ENCODE data around the gene ARRDC5. TPM values are rescaled to one million over a fixed set of nuclear protein-coding genes. Genes with fewer than 3 reads are reported as not detected.
A peak's percentile ranks its signal among the peaks of the same experiment; 100 is the strongest.
"Not testable (repeated sequence)": the region's sequence is repeated elsewhere in the genome, so short reads cannot be mapped to it uniquely, and the experiment has no call there.

Gene ARRDC5
- total RNA-seq, 2 experiments from 2014 or later, result 0.85 to 1.0 TPM

- H3K9me3 Mint-ChIP-seq, result no peaks in the 10 kb centered on the region
- no peaks in the 10 kb centered on the region for H3K27me3 Mint-ChIP-seq
- ChIA-PET CTCF (interaction anchor here (0.8 kb wide), 1 partner anchor 118 kb away, joined by 3 read pairs; the partner anchor contains the start of gene FEM1A), POLR2A (interaction anchor here (0.7 to 1.7 kb wide), 3 partner anchors 40 to 60 kb away, joined by 3 to 4 read pairs (median 3); partner anchors contain the start of gene KDM4B)
- peaks cover 31% of the 10 kb centered on the region for H3K36me3 Mint-ChIP-seq (ENCODE audit: low read depth)
- peaks cover 33% of the 10 kb centered on the region for H3K4me1 Mint-ChIP-seq
- H3K4me3 Mint-ChIP-seq, result peak overlapping the region; percentile 44
- no peak overlapping the region for H3K27ac Mint-ChIP-seq
- DNase-seq, result no peak
Measured at GRCh38 chr19:4908781-4909155, 6.1 kb upstream of the ARRDC5 start.

GRCh38 chr19:4908360-4908759, 5.7 kb upstream of the ARRDC5 start:
- POLR2A ChIA-PET, result interaction anchor here (1.0 kb wide), 1 partner anchor 58 kb away, joined by 3 read pairs; no protein-coding TSS in a partner anchor
- Mint-ChIP-seq H3K4me3 (peak overlapping the region; percentile 44), H3K36me3 (ENCODE audit: low read depth) (peaks cover 27% of the 10 kb centered on the region), H3K27ac (no peak overlapping the region), H3K27me3 (no peaks in the 10 kb centered on the region), H3K9me3 (no peaks in the 10 kb centered on the region), H3K4me1 (peaks cover 28% of the 10 kb centered on the region)
- DNase-seq, result no peak
- CTCF ChIA-PET, result interaction anchor here (0.8 kb wide), 1 partner anchor 117 kb away, joined by 3 read pairs; the partner anchor contains the start of gene FEM1A

- no peak for DNase-seq
- Mint-ChIP-seq H3K36me3 (ENCODE audit: low read depth) (peaks cover 14% of the 10 kb centered on the region), H3K27ac (no peak overlapping the region), H3K27me3 (no peaks in the 10 kb centered on the region), H3K4me3 (no peak overlapping the region), H3K4me1 (peaks cover 14% of the 10 kb centered on the region), H3K9me3 (no peaks in the 10 kb centered on the region)
- ChIA-PET POLR2A (no interaction called here), CTCF (interaction anchor here (0.8 kb wide), 1 partner anchor 32 kb away, joined by 4 read pairs; no protein-coding TSS in a partner anchor)
Measured at GRCh38 chr19:4906963-4907362, 4.3 kb upstream of the ARRDC5 start.

- Mint-ChIP-seq H3K36me3 (ENCODE audit: low read depth) (no peaks in the 10 kb centered on the region), H3K27me3 (no peaks in the 10 kb centered on the region), H3K4me1 (no peaks in the 10 kb centered on the region), H3K9me3 (no peaks in the 10 kb centered on the region), H3K4me3 (no peak overlapping the region), H3K27ac (no peak overlapping the region)
- ChIA-PET POLR2A (interaction anchor here (1.1 kb wide), 1 partner anchor 11 kb away, joined by 4 read pairs; no protein-coding TSS in a partner anchor), CTCF (interaction anchor here (0.6 kb wide), 1 partner anchor 1823 kb away, joined by 3 read pairs; no protein-coding TSS in a partner anchor)
- DNase-seq, result no peak
Measured at GRCh38 chr19:4904481-4904880, 1.8 kb upstream of the ARRDC5 start.

- H3K36me3 Mint-ChIP-seq (ENCODE audit: low read depth); H3K4me3 Mint-ChIP-seq; POLR2A ChIA-PET; H3K27me3 Mint-ChIP-seq; H3K4me1 Mint-ChIP-seq; DNase-seq; H3K9me3 Mint-ChIP-seq; H3K27ac Mint-ChIP-seq: not testable (repeated sequence)
- CTCF ChIA-PET, result interaction anchor here (0.7 kb wide), 1 partner anchor 17 kb away, joined by 3 read pairs; no protein-coding TSS in a partner anchor
Measured at GRCh38 chr19:4900879-4901278, 1.8 kb downstream of the ARRDC5 start.

GRCh38 chr19:4897146-4897545, 5.5 kb downstream of the ARRDC5 start:
- POLR2A ChIA-PET, result no interaction called here
- H3K27ac Mint-ChIP-seq, result no peak overlapping the region
- H3K27me3 Mint-ChIP-seq, result no peaks in the 10 kb centered on the region
- H3K4me1 Mint-ChIP-seq, result no peaks in the 10 kb centered on the region
- no peak overlapping the region for H3K4me3 Mint-ChIP-seq
- no peaks in the 10 kb centered on the region for H3K36me3 Mint-ChIP-seq (ENCODE audit: low read depth)
- H3K9me3 Mint-ChIP-seq, result no peaks in the 10 kb centered on the region
- CTCF ChIA-PET, result no interaction called here
- no peak for DNase-seq

GRCh38 chr19:4896372-4896771, 6.3 kb downstream of the ARRDC5 start:
- Mint-ChIP-seq H3K27me3 (no peaks in the 10 kb centered on the region), H3K4me3 (no peak overlapping the region), H3K27ac (no peak overlapping the region), H3K36me3 (ENCODE audit: low read depth) (no peaks in the 10 kb centered on the region), H3K9me3 (no peaks in the 10 kb centered on the region), H3K4me1 (no peaks in the 10 kb centered on the region)
- POLR2A ChIA-PET, result no interaction called here
- CTCF ChIA-PET, result no interaction called here
- DNase-seq, result no peak

GRCh38 chr19:4892962-4893361, 9.7 kb downstream of the ARRDC5 start:
- CTCF ChIA-PET; H3K36me3 Mint-ChIP-seq (ENCODE audit: low read depth); DNase-seq; H3K27me3 Mint-ChIP-seq; POLR2A ChIA-PET; H3K4me1 Mint-ChIP-seq; H3K9me3 Mint-ChIP-seq; H3K27ac Mint-ChIP-seq; H3K4me3 Mint-ChIP-seq: not testable (repeated sequence)

GRCh38 chr19:4891066-4891465, 11.6 kb downstream of the ARRDC5 start:
- no peak for DNase-seq
- no peaks in the 10 kb centered on the region for H3K4me1 Mint-ChIP-seq
- no peak overlapping the region for H3K4me3 Mint-ChIP-seq
- CTCF ChIA-PET, result no interaction called here
- H3K27ac Mint-ChIP-seq, result no peak overlapping the region
- no peaks in the 10 kb centered on the region for H3K36me3 Mint-ChIP-seq (ENCODE audit: low read depth)
- POLR2A ChIA-PET, result no interaction called here
- no peaks in the 10 kb centered on the region for H3K9me3 Mint-ChIP-seq
- no peaks in the 10 kb centered on the region for H3K27me3 Mint-ChIP-seq

GRCh38 chr19:4889034-4889815, 13.5 kb downstream of the ARRDC5 start:
- ChIA-PET CTCF (no interaction called here), POLR2A (no interaction called here)
- H3K9me3 Mint-ChIP-seq, result no peaks in the 10 kb centered on the region
- H3K4me1 Mint-ChIP-seq, result no peaks in the 10 kb centered on the region
- DNase-seq, result no peak
- H3K36me3 Mint-ChIP-seq (ENCODE audit: low read depth), result no peaks in the 10 kb centered on the region
- no peaks in the 10 kb centered on the region for H3K27me3 Mint-ChIP-seq
- no peak overlapping the region for H3K4me3 Mint-ChIP-seq
- H3K27ac Mint-ChIP-seq, result no peak overlapping the region

GRCh38 chr19:4887803-4888202, 14.9 kb downstream of the ARRDC5 start:
- POLR2A ChIA-PET; H3K4me1 Mint-ChIP-seq; CTCF ChIA-PET; H3K36me3 Mint-ChIP-seq (ENCODE audit: low read depth); H3K9me3 Mint-ChIP-seq; H3K4me3 Mint-ChIP-seq; DNase-seq; H3K27ac Mint-ChIP-seq; H3K27me3 Mint-ChIP-seq: not testable (repeated sequence)

- H3K4me1 Mint-ChIP-seq; H3K27me3 Mint-ChIP-seq; H3K36me3 Mint-ChIP-seq (ENCODE audit: low read depth); H3K27ac Mint-ChIP-seq; H3K4me3 Mint-ChIP-seq; DNase-seq; H3K9me3 Mint-ChIP-seq; POLR2A ChIA-PET; CTCF ChIA-PET: not testable (repeated sequence)
Measured at GRCh38 chr19:4884993-4885392, 17.7 kb downstream of the ARRDC5 start.

GRCh38 chr19:4882874-4883273, 19.8 kb downstream of the ARRDC5 start:
- H3K27me3 Mint-ChIP-seq; DNase-seq; H3K4me3 Mint-ChIP-seq; POLR2A ChIA-PET; H3K9me3 Mint-ChIP-seq; H3K27ac Mint-ChIP-seq; H3K36me3 Mint-ChIP-seq (ENCODE audit: low read depth); H3K4me1 Mint-ChIP-seq: not testable (repeated sequence)
- CTCF ChIA-PET, result interaction anchor here (0.7 kb wide), 1 partner anchor 8 kb away, joined by 3 read pairs; no protein-coding TSS in a partner anchor

GRCh38 chr19:4879041-4879440, 23.7 kb downstream of the ARRDC5 start:
- CTCF ChIA-PET, result no interaction called here
- Mint-ChIP-seq H3K9me3 (no peaks in the 10 kb centered on the region), H3K4me3 (no peak overlapping the region), H3K4me1 (no peaks in the 10 kb centered on the region), H3K36me3 (ENCODE audit: low read depth) (no peaks in the 10 kb centered on the region), H3K27ac (no peak overlapping the region), H3K27me3 (no peaks in the 10 kb centered on the region)
- POLR2A ChIA-PET, result interaction anchor here (0.6 kb wide), 1 partner anchor 50 kb away, joined by 3 read pairs; no protein-coding TSS in a partner anchor
- no peak for DNase-seq

Data from activated CD4-positive, alpha-beta memory T cell treated with anti-CD3 and anti-CD28 coated beads, Interleukin-2, amount 10 ng/mL, durations not matched to agents 7 days and 5 days (primary cell).